Cardiac atrium fibroblast (primary cell): ENCODE measurements around the gene PPP1R13B. TPM values are rescaled to one million over a fixed set of nuclear protein-coding genes. Genes with fewer than 3 reads are reported as not detected.

Source experiments
- total RNA-seq: library from RNA; depleted of rRNA; stranded (reverse); fragments of >200 nt; gene quantifications from 2 replicates; pipeline ENCODE4 v1.2.3, GENCODE V29; 2015

Gene PPP1R13B, protein sequence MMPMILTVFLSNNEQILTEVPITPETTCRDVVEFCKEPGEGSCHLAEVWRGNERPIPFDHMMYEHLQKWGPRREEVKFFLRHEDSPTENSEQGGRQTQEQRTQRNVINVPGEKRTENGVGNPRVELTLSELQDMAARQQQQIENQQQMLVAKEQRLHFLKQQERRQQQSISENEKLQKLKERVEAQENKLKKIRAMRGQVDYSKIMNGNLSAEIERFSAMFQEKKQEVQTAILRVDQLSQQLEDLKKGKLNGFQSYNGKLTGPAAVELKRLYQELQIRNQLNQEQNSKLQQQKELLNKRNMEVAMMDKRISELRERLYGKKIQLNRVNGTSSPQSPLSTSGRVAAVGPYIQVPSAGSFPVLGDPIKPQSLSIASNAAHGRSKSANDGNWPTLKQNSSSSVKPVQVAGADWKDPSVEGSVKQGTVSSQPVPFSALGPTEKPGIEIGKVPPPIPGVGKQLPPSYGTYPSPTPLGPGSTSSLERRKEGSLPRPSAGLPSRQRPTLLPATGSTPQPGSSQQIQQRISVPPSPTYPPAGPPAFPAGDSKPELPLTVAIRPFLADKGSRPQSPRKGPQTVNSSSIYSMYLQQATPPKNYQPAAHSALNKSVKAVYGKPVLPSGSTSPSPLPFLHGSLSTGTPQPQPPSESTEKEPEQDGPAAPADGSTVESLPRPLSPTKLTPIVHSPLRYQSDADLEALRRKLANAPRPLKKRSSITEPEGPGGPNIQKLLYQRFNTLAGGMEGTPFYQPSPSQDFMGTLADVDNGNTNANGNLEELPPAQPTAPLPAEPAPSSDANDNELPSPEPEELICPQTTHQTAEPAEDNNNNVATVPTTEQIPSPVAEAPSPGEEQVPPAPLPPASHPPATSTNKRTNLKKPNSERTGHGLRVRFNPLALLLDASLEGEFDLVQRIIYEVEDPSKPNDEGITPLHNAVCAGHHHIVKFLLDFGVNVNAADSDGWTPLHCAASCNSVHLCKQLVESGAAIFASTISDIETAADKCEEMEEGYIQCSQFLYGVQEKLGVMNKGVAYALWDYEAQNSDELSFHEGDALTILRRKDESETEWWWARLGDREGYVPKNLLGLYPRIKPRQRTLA
- total RNA-seq = 3.1 and 6.6 TPM in 2 replicates

DNA sequence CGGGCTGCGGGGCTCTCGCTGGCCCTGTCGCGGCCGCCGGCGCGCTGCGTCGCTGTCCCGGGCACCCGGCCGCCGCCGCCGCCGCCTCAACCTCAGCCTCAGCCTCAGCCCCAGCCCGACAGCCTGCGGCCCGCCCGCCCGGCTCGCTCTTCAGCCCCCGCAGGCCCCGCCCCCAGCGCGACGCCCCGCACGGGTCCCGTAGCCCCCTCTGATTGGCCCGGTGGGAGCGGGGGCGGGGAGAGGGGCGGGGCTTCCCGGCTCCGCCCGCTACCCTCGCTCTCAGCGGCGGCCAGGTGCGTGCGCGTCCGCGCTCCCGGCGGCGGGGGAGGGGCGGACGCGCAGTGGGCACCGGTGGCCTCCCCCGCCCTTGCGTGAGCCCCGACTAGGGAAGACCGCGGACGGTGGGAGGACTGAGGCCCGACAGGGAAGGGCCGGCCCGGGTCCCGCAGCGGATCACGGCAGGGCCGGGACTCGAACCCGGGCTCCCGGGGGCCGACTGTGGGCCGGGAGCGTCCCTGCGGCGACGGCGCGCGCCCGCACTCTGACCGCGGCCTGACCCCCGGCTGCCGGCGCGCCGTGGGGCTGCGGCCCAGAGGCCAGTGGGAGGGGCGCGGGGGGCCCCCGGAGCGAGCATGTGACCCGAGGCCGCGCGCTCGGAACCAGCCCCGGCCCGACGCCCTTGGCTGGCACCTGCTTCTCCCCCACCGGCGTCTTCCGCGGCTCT is at the start of gene PPP1R13B:
Gene PPP1R13B, minus strand, starts transcription at position 125 of the 724 bp plus-strand sequence. CDS start 268 bp downstream, outside the sequence.

DNA sequence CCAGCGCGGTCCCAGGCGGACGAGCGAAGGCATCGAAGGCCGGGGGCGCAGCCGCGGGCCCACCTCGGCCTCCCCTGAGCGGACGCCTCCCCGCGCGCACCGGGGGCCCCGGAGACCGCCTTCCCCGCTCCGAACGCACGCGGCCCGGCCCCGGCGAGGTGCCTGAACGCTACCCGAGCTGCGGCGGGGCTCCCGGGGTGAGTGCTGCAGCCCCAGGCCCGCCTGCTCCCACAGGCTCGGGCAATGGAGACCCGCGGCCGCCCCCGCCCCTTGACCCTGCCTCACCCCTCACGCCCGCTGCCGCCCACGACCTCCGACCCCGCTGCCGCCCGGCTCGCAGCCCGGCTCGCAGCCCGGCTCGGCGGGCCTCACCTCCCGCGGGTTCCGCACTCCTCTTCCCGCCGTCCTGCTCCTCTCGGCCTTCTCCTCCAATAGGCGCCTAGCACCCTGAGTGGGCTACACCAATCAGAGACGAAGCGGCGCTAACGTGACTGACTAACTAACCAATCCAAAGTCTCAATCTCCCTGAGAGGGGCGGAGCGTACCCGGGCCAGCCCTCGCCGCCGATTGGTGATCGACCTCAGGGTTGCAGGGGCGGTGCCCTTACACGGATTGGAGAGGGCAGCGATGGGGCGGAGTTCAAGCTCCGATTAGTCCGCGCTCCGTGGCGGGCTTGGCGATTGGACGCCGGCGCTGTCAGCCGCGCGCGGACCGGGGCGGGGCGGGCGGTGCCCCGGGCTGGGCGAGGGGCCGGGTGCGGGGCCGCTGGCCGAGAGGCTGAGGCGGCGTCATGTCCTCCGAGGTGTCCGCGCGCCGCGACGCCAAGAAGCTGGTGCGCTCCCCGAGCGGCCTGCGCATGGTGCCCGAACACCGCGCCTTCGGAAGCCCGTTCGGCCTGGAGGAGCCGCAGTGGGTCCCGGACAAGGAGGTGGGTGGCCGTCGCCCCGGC is 132.0 kb downstream of the PPP1R13B start, which contains the start of the genes XRCC3 and ZFYVE21:
Gene XRCC3, minus strand, starts transcription at position 400 of the 949 bp plus-strand sequence. CDS start 4,364 bp downstream, outside the sequence.
Gene ZFYVE21, plus strand, starts transcription at position 759 of the 949 bp plus-strand sequence. Its CDS starts 32 bp downstream, at position 791.

Other genes with a start within 250 kb of the PPP1R13B start
- 170 and 195 TPM in 2 replicates for gene KLC1, start 218.4 kb downstream of the PPP1R13B start, total RNA-seq
- 6.0 and 11.0 TPM in 2 replicates for gene XRCC3, start 132.1 kb downstream of the PPP1R13B start, total RNA-seq
- gene ZFYVE21, start 131.8 kb downstream of the PPP1R13B start, total RNA-seq = 40.8 and 45.4 TPM in 2 replicates
- 0.97 and 1.8 TPM in 2 replicates for gene TDRD9, start 80.9 kb upstream of the PPP1R13B start, total RNA-seq
- gene RD3L, start 95.0 kb upstream of the PPP1R13B start, total RNA-seq = not detected in 2 replicates
- not detected in 2 replicates for gene ASPG, start 238.1 kb upstream of the PPP1R13B start, total RNA-seq